T-helper 2 cell treated with Interferon-gamma antibody and Interleukin-4, amounts not matched to agents 5 μg/mL and 100 μg/mL, for 36 hours (primary cell): ENCODE results near the gene ZNF438.
"Not testable (repeated sequence)": the region's sequence is repeated elsewhere in the genome, so short reads cannot be mapped to it uniquely, and the experiment has no call there.

ENCODE experiments used
- DNase-seq: peaks from one replicate; pipeline ENCODE4 v3.0.0; 2021; ENCODE audit warnings: low spot score
- H3K27ac Mint-ChIP-seq: one replicate; pipeline ENCODE4 v1.8.0; 2021; ENCODE audit warnings: mild to moderate bottlenecking, mixed read lengths
- H3K27me3 Mint-ChIP-seq: one replicate; pipeline ENCODE4 v1.8.0; 2021; ENCODE audit warnings: low read depth, mixed read lengths
- H3K36me3 Mint-ChIP-seq: one replicate; pipeline ENCODE4 v1.8.0; 2021; ENCODE audit warnings: low read depth, mixed read lengths
- H3K4me1 Mint-ChIP-seq: one replicate; pipeline ENCODE4 v1.8.0; 2021; ENCODE audit warnings: low read depth, mixed read lengths
- H3K4me3 Mint-ChIP-seq: one replicate; pipeline ENCODE4 v1.8.0; 2022; ENCODE audit warnings: mild to moderate bottlenecking, moderate library complexity, mixed read lengths
- H3K9me3 Mint-ChIP-seq: one replicate; pipeline ENCODE4 v1.8.0; 2021; ENCODE audit warnings: mixed read lengths

ZNF438 gene

DNA sequence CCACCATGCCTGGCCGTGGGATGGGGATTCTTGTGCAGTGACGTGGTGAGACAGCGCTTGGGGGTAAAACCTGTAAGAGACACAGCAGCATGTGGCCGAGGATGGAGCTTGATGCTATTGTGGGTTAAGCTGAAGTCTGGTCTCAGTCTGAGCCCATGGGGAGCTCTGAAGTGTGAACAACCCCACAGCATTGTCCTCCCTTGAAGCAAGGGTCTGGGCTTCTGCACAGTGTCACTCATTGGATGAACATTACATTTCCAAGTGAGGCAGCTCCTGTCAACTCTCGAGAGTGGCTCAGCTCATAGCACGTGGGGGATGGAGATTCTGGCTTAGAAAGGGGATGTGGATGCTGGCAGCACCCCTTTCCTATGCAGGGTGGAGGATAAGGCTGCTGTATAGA lies 32.2 kb upstream of the ZNF438 start:
- H3K27ac Mint-ChIP-seq, result no peak overlapping the region
- H3K36me3 Mint-ChIP-seq, result no peaks in the 10 kb centered on the region
- H3K9me3 Mint-ChIP-seq, result no peaks in the 10 kb centered on the region
- H3K27me3 Mint-ChIP-seq, result peaks cover 8% of the 10 kb centered on the region
- no peak overlapping the region for H3K4me3 Mint-ChIP-seq
- no peaks in the 10 kb centered on the region for H3K4me1 Mint-ChIP-seq
- no peak for DNase-seq

DNA sequence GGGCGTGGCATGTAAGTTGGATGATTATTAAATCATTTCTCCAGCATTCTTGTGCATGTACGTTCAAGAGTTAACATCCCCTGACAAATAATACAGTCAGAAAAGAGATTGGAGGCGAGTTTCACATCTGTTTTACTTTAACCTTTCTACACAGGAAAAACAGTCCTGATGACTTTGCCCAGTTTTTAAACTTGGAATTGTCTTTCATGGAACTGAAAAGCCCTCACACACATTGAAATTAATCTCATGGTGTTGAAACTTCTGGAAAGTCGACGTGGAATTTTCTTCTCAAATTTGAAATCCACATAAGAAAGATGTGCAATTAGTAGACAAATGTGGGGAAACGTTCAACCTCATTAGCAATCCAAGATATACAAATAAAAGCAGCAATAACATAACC lies 31.2 kb upstream of the ZNF438 start:
- Mint-ChIP-seq H3K27me3 (peaks cover 3% of the 10 kb centered on the region), H3K4me3 (no peak overlapping the region), H3K9me3 (no peaks in the 10 kb centered on the region), H3K36me3 (no peaks in the 10 kb centered on the region), H3K27ac (no peak overlapping the region), H3K4me1 (no peaks in the 10 kb centered on the region)
- no peak for DNase-seq

DNA sequence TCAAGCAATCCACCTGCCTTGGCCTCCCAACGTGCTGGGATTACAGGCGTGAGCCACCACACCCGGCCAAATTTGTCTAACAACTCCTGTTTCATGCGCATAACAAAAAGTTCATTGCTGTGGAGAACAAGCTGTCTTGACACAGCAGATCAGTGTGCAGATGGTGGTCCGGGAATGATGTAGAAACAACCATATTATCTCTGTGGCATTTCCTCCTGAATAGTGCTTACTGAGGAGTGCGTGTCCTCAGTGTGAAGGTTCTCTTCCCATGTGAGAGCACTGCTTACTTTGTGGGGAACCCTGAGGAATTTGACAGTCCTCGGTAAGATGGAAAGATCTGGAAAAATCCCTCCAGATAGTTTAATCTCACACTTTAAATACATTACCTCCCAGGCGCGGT lies 30.3 kb upstream of the ZNF438 start:
- Mint-ChIP-seq H3K27ac (no peak overlapping the region), H3K4me1 (no peaks in the 10 kb centered on the region), H3K36me3 (no peaks in the 10 kb centered on the region), H3K27me3 (peaks cover 3% of the 10 kb centered on the region), H3K9me3 (no peaks in the 10 kb centered on the region), H3K4me3 (no peak overlapping the region)
- no peak for DNase-seq

DNA sequence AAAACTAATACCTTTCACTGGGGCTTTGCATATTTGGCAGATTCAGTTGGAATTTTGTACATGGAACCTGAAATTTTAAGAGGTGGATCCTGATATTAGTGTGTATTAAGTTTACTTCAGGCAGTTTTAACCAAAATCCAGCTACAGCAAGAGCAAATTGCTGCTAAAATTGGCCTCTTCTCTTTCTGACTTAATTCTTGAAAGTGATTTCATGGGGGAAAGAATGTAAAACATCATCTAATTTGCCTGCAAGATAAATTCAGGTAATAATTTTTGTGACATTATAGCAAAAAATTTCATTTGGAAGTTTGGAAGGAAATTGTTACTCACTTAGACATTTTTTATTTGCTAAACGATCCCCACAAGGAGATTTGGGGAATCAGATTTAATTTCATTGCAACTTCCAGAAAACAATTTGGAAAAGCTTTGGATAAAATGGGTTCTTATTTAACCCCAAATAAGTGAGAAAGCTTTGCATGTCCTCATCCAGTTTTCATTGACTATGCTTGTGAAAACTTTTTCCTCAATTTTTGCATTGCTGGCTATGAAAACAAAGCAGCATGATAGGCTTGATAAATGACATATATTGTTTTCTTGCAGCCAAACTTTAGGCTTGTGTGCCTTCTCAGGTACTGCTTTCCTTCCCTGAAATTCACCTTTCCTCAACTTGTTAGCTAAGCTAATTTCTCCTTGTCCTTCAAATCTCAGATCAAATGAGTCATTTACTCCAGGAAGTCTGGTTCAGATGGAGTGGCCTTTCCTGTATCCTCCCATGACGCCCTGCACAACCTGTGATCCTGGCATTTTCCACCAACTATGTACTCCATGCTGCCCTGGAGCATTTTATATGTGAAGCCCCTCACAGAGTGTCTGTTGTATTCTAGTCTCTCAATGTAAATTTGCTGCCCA lies 27.4 kb upstream of the ZNF438 start:
- H3K4me1 Mint-ChIP-seq, result no peaks in the 10 kb centered on the region
- H3K9me3 Mint-ChIP-seq, result no peaks in the 10 kb centered on the region
- H3K27ac Mint-ChIP-seq, result no peak overlapping the region
- H3K4me3 Mint-ChIP-seq, result no peak overlapping the region
- DNase-seq, result no peak
- H3K36me3 Mint-ChIP-seq, result no peaks in the 10 kb centered on the region
- H3K27me3 Mint-ChIP-seq, result peaks cover 3% of the 10 kb centered on the region

DNA sequence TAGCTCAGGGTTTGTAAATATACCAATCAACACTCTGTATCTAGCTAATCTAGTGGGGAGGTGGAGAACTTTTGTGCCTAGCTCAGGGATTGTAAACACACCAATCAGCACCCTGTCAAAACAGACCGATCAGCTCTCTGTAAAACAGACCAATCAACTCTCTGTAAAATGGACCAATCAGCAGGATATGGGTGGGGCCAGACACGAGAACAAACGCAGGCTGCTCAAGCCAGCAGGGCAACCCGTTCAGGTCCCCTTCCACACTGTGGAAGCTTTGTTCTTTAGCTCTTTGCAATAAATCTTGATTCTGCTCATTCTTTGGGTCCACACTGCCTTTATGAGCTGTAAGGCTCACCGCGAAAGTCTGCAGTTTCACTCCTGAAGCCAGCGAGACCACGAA lies 25.0 kb upstream of the ZNF438 start:
- not testable (repeated sequence) for H3K27me3 Mint-ChIP-seq, H3K4me1 Mint-ChIP-seq, DNase-seq, H3K27ac Mint-ChIP-seq, H3K4me3 Mint-ChIP-seq, H3K36me3 Mint-ChIP-seq
- peaks cover 15% of the 10 kb centered on the region for H3K9me3 Mint-ChIP-seq

DNA sequence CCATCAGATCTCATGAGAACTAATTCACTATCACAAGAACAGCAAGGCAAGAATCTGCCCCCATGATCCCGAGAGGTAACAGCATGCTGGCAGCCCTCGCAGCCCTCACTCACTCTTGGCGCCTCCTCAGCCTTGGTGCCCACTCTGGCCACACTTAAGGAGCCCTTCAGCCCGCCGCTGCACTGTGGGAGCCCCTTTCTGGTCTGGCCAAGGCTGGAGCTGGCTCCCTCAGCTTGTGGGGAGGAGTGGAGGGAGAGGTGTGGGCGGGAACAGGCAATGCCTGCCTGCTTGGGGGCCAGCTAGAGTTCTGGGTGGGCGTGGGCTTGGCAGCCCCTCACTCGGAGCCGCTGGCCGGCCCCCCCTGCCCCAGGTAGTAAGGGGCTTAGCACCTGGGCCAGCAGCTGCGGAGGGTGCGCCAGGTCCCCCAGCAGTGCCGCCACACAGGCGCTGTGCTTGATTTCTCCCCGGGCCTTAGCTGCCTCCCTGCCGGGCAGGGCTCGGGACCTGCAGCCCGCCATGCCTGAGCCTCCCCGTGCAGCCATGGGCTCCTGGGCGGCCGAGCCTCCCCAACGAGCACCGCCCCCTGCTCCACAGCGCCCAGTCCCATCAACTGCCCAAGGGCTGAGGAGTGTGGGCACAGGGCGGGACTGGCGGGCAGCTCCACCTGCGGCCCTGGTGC lies 24.0 kb upstream of the ZNF438 start:
- H3K27ac Mint-ChIP-seq, result no peak overlapping the region
- H3K27me3 Mint-ChIP-seq, result no peaks in the 10 kb centered on the region
- H3K4me1 Mint-ChIP-seq, result no peaks in the 10 kb centered on the region
- DNase-seq, result no peak
- no peak overlapping the region for H3K4me3 Mint-ChIP-seq
- H3K36me3 Mint-ChIP-seq, result no peaks in the 10 kb centered on the region
- H3K9me3 Mint-ChIP-seq, result peaks cover 18% of the 10 kb centered on the region

DNA sequence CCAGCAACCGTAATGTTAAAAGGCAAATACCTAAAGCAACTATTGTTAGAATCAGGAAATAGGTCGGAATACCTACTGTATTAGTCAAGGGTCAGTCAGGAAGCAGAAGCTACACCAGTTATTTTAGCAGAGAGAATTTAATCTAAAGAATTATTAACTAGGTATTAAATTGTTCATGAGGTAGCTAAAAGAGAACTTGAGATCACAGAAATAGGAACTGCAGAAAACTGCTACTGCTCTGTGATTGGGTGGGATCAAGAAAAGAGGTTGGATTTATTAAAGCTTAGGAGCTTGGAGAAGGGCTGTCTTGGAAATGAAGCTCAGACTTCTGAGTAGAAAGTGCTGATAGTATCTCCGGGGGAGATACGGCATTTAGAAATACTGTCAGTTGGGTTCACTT lies 20.0 kb upstream of the ZNF438 start:
- no peaks in the 10 kb centered on the region for H3K4me1 Mint-ChIP-seq
- no peak overlapping the region for H3K4me3 Mint-ChIP-seq
- H3K36me3 Mint-ChIP-seq, result no peaks in the 10 kb centered on the region
- peaks cover 22% of the 10 kb centered on the region for H3K9me3 Mint-ChIP-seq
- DNase-seq, result no peak
- no peak overlapping the region for H3K27ac Mint-ChIP-seq
- H3K27me3 Mint-ChIP-seq, result peaks cover 6% of the 10 kb centered on the region

DNA sequence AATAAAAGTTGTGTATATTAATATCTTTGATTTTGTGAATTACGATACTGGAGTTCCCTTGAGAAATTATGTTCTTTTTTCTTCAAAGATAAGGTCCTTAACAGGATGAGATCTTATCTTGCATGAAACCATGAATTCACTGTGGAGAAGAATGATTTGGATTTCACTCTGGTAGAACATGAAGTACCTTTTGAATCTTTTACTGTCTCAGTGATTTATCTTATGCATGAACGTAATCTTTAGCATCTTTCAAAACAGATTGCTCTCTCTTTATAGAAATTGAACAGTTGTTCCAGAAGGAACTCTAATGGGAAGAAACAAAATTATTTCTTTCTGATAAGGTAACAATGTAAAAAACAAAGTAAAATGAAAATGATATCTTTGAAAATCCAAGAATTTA lies 11.0 kb upstream of the ZNF438 start:
- Mint-ChIP-seq H3K27me3 (peaks cover 10% of the 10 kb centered on the region), H3K36me3 (no peaks in the 10 kb centered on the region), H3K27ac (no peak overlapping the region), H3K4me1 (peaks cover 3% of the 10 kb centered on the region), H3K4me3 (no peak overlapping the region), H3K9me3 (peaks cover 5% of the 10 kb centered on the region)
- no peak for DNase-seq

DNA sequence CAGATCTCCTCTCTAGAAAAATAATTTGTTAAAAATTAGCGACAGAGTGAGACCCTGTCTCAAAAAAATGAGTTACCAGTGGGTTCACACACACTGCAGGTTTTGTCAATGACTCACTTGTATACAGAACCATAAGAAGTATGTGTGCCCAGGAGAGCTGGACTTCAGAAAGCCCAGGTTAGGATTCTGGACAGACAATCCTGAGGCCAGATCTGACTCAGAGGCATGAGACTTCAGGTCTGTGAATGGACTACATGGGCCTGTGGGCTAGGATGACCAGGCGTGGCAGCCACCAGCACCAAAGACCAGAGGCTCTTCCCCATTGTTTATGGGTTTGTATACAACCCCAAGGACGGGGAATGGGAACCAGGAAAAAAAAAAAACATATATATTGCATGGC lies 9.3 kb upstream of the ZNF438 start:
- H3K27me3 Mint-ChIP-seq, result peaks cover 4% of the 10 kb centered on the region
- peaks cover 5% of the 10 kb centered on the region for H3K9me3 Mint-ChIP-seq
- peaks cover 3% of the 10 kb centered on the region for H3K4me1 Mint-ChIP-seq
- H3K4me3 Mint-ChIP-seq, result no peak overlapping the region
- DNase-seq, result no peak
- no peaks in the 10 kb centered on the region for H3K36me3 Mint-ChIP-seq
- H3K27ac Mint-ChIP-seq, result no peak overlapping the region

DNA sequence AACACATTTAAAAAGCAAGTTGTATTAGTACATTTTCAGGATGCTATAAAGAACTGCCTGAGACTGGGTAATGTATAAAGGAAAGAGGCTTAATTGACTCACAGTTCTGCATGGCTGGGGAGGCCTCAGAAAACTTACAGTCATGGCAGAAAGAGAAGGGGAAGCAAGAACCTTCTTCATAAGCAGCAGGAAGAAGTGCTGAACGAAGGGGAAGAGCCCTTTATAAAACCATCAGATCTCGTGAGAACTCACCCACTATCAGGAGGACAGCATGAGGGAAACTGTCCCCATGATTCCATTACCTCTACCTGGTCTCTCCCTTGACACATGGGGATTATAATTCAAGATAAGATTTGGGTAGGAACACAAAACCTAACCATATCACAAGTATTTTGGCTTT lies 7.3 kb upstream of the ZNF438 start:
- H3K27me3 Mint-ChIP-seq, H3K9me3 Mint-ChIP-seq, H3K4me3 Mint-ChIP-seq, H3K27ac Mint-ChIP-seq, DNase-seq, H3K4me1 Mint-ChIP-seq, H3K36me3 Mint-ChIP-seq: not testable (repeated sequence)

DNA sequence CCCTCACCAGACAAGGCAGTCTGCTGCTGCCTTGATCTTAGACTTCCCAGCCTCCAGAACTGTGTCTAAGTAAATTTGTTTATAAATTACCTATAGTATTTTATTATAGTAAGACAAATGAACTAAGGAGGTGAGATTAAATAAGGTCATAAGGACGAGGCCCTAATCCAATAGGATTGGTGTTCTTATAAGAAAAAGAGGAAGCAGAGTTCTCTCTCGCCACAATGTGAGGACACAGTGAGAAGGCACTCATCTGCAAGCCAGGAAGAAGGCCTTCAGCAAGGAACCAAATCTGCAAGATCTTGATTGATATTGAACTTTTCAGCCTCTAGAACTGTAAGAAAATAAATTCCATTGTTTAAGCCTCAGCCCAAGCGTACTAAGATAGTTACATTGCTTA lies 6.1 kb upstream of the ZNF438 start:
- DNase-seq, result no peak
- no peak overlapping the region for H3K27ac Mint-ChIP-seq
- no peaks in the 10 kb centered on the region for H3K9me3 Mint-ChIP-seq
- H3K36me3 Mint-ChIP-seq, result no peaks in the 10 kb centered on the region
- no peak overlapping the region for H3K4me3 Mint-ChIP-seq
- H3K4me1 Mint-ChIP-seq, result peaks cover 15% of the 10 kb centered on the region
- H3K27me3 Mint-ChIP-seq, result no peaks in the 10 kb centered on the region

DNA sequence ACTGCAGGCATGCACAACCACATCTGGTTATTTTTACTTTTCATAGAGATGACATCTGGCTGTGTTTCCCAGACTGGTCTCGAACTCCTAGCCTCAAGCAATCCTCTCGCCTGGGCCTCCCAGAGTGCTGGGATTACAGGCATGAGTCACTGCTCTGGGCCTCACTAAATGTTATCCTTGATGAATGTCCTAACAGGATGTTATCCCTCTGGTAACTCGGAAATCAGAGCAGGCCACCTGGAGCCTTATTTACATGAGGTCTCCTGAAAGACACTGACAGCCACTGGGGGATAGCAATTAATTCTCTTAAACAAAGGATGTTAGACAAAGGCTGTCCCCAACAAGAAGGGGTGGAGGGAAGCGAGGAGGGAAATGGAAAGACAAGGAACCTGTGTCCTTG lies 4.5 kb upstream of the ZNF438 start:
- Mint-ChIP-seq H3K4me1 (peaks cover 15% of the 10 kb centered on the region), H3K27me3 (no peaks in the 10 kb centered on the region), H3K27ac (no peak overlapping the region), H3K36me3 (no peaks in the 10 kb centered on the region), H3K9me3 (no peaks in the 10 kb centered on the region), H3K4me3 (no peak overlapping the region)
- DNase-seq, result no peak

DNA sequence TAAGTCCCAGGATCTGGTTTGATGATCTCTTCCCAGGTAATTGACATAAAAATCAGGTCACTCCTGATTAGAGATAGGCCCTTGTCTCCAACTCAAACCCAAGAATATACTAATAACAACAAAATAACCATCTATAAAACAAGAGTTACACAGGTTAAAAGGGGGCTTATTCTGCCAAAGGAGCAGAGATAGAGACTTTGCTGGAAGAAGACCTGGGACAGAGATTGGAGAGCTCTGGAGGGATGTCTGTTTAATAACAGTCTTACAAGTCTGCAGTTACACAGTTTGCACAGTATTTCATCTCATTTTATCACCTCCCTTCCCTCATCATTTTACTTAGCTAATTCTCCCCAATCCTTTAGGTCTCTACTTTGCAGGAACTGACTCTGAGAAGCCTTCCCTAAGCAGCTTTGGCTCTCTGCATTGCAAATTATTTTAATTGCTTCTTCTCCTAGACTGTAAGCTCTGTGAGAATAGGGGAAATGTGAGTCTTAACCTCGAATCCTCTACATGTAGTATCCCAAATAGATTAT lies 3.7 kb upstream of the ZNF438 start:
- Mint-ChIP-seq H3K36me3 (no peaks in the 10 kb centered on the region), H3K27ac (no peak overlapping the region), H3K4me1 (peaks cover 18% of the 10 kb centered on the region), H3K9me3 (no peaks in the 10 kb centered on the region), H3K27me3 (no peaks in the 10 kb centered on the region), H3K4me3 (no peak overlapping the region)
- DNase-seq, result no peak

DNA sequence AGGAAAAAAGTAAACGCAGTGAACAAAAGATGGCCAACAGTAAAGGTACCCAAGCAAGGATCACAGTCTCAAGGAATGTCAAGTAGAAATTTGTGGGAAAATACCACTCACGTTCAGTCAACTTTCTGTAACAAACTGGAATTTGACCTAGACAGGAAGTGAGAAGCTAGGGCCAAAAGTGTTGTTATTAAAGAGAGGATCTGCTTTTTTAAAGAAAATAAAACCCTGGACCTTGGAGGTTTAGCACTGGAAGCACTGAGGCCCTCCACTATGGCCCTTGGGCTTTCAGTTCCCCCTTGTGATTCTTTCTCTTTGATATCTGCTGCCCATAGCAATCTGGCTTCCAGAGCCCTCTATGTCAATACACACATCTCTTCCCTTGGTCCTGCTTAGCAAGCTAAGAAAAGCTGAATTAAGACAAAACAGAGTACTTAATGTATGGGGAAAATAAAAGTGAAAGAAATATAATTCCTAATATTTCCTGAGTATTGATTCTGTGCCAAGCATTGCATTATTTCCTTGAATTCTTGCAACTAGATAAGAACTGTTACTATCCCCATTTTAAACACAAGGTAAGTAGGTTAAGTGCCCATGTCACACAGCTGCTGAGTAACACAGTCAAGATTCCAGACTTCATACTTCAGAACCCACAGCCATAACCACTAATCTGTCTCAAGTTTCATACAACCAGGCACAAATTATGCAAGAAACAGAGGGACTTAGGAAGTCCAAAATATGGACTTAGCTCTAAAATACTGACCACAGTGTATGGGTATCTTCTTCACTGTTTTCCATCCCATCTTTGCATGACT lies 2.6 kb upstream of the ZNF438 start:
- Mint-ChIP-seq H3K4me1 (peaks cover 25% of the 10 kb centered on the region), H3K27ac (no peak overlapping the region), H3K27me3 (no peaks in the 10 kb centered on the region), H3K4me3 (peak overlapping the region; percentile 12), H3K36me3 (no peaks in the 10 kb centered on the region), H3K9me3 (no peaks in the 10 kb centered on the region)
- no peak for DNase-seq
